Astrocyte of the hippocampus (primary cell): ENCODE results near the gene KCNMB2.
"Not testable (repeated sequence)": the region's sequence is repeated elsewhere in the genome, so short reads cannot be mapped to it uniquely, and the experiment has no call there.

Source experiments
- DNase-seq: peaks from one replicate; pipeline ENCODE4 v3.0.0; 2011; ENCODE audit warnings: low read depth, low spot score

Gene KCNMB2

DNA sequence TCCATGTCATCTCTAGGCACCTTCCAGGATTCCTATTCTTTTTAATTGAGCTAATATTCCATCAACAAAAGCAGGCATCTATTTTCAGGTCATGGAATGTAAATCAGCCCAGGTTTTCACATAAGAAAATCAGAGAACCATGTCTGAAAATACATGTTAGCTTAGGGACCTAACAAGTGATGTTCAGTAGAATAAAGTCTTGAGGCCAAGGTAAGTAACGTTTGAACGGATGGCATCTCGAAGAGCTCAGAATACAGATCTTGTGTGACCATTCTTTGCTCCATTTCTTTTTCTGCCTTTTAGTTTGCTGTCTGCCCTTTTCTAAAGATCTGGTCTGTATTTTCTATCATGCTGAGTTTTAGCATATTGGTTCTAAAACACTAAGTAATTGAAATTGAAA is 16.5 kb upstream of the KCNMB2 start:
- DNase-seq, result no peak

DNA sequence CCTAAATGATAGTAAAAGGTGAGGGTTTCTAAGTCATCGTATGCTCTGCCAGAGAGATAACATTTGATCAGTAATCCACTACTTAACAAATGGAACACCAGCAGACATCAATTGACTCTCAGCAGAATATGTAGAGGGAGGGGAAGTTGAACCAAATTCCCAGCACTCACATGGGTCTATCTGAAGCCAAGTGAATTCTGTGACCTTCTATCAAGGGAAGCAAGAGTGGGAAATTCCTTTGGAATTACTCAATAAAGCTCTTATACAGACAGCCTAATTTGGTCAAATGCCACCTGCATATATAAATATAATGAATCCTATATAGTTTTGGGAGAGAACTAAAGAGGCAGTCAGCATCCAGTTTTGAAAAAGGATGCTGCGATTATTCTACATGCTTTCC is 15.8 kb upstream of the KCNMB2 start:
- DNase-seq, result no peak

DNA sequence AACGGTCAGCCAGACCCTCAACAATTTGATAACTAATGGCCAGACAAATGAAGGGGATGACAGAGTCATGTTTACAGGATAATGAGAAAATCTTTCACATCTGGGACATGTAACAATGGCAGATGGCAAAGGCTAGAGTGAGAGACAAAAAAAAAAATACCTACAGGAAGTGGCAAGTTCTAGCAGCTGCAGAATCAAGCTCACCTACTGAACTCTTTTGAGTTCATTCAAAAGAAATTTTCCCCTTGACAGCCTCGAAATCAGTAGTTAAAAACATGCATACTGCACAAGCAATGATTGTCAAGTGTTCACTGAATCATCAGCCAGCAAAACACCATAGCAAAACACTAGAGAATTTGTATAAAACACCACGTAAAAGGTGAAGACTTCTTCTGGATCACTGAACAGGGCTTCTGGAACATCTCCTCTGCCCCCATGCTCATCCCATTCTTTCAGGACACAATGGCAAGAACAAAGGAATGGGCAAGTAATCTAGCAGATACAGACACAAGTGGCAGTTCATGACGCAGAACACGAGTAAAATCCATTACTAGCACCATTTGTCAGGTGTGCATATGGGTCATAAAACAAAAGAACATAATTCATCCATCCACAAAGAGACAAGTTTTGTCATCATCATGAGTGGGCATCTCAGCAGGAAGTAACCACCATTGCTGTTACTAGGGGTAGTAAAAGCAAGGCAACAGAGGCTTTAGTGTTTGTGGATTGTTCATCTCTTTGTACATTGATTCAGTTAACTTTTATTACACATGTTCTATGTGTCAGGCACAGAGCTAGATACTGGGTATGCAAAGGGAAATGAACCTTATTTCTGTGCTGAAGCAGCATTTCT is 13.8 kb upstream of the KCNMB2 start:
- no peak for DNase-seq

DNA sequence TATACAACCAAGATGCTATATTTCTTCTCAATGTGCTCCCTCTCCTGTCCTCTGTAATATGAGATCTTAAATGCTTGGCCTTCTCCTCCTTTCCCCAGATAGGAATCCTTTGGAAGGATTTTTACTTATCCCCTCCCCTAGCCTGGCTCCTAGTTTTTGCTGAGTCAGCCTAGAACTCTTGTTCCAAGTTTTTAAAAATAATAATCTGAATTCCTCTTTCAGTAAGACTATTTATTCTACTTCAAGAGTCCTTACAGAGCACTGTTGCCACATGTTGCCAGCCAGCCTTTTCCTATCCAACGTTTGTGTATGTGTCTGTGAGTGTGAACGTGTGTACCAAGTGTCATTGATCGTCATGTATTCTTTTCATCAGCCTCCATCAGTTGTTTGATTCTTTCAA is 11.0 kb upstream of the KCNMB2 start:
- no peak for DNase-seq

DNA sequence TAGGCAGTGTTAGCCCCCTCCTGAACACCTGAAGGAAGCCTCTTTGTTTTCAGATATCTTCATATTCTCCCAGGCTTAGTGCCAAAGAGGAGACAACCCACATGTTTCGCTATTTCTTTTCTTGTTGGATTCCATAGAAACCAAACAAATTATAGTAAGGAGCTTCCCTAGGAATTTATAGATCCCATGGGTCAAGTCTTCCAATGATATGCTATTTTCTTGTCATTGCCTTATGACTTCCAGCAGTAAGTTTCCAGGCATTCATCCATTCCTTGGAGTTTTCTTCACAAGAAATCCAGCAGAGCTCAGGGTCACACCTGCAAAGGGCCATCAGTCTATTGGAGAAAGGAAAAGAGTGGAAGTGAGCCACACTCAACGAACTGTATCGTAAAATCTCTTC is 9.9 kb upstream of the KCNMB2 start:
- no peak for DNase-seq

DNA sequence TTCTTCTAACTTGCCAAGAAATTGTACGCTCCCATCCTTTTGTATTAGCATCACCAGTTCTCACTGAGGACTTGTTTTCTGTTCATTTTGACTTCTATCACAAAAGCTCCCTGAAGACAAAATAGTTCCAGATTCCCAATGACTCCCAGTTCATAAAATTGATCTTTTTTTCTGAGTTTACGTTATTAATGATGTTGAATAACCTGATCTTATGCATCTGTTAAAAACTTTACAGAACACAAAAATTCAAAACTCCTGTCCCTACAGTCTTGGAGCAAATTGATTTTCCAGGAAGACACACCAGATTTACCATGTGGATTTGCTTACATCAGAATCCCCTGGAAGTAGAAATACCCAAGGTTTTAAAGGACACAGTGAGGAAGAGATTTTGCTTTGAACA is 8.3 kb upstream of the KCNMB2 start:
- DNase-seq, result no peak

DNA sequence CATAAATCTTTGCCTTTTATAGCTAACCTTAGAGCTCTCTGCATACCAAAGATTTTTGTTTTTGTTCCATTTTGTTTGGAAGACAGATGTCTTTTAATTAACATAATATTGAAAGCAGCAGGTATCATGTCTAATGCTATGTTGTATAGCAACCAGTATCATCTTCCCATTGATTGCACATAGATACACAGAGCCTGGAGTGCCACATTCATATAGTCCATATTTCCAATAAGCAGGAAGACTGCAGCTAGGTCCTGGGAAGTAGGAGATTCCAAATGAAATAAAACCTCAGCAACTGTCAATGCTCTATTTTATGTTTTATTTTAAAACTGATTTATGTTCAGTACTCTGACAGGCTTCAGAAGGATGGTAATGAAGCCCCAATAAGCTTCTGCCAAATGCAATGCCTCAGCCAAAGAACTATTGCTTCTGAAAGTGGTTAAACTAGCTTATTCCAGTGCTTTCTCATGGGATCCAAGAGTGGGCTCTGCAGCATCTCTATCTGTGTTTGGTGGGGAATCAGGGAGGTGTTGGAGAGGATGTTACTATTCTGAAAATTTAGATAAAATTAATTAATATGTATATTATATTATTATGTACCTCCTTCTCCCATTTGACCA is 6.5 kb upstream of the KCNMB2 start:
- DNase-seq, result no peak

DNA sequence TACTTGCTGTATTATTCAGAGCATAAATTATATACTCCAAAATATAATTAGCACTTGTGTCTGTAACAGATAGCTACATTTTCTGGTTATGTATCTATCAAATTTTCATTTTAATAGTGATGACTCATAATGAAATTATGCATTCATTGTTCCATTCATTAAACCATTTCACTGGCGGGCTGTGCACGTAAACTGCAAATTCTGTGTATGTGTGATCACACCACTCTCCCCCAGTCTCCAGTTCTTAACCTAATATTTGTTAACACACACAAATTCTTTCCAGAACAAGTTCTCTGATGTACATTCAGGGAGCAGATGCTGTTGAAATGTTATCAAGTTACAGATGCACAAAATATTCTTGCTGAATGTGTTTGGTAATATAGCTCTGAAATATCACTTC is 3.8 kb upstream of the KCNMB2 start:
- DNase-seq, result peak; percentile 28

DNA sequence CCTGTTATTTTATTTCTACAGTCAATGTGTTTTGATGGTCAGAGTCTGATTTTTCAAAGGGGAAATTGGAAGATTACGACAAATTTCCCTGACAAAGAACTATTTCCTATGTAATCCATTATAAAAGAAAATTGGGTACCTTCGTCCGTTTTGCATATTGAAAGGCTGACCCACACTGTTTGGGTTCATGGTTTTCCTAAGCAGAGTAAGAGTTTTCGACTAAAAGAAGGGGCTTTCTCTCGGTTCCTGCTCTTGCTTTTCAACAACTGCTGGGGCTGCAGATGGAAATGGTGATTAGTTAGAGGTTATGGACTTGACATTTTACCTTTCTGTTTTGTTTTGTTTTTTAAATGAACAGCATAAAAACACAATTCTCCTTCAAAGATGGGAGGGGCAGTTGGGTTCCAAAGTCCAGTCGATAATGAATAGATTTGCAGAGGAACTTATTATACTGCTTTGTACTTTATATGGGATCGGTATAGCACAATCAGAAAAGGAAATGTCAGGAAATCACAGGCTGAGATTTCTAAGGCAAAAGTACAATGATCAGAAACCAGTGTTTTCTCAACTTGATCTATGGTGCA is 978 bp downstream of the KCNMB2 start:
- no peak for DNase-seq

DNA sequence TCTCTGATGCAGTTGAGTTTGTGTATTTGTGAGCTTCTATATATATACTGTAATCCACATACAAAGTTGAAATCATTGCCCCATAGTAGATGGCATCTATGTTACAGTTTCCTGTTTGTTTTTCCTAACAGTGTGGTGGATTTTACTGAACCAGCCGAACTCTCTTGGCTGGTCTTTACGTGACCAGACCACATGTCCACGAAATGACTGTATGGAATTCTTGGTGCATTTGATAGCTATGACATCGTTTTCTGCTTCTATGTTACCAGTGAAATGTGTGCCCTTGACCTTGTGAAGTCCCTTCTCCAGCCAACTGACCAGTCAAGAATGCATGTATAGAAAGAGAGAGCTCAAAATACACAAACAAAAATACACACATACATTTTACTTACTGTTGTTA is 1.8 kb downstream of the KCNMB2 start:
- no peak for DNase-seq

DNA sequence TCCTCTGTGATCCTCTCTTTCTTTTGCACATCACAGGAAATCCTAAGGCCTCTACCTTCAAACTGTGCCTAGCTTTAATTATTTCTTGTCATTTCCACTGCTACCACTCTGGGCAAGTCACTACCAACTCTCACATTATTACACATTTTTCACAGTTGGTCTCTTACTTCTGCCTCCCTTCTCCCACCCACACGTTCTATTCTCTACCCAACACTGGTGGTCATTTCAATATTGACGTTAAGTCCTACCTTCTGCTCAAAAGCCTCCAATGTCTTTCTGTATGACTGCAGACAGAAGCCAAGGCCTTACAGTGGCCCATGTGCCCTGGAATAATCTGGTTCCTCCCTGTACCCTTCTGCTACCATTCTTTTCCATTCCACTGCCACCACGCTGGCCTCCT is 3.9 kb downstream of the KCNMB2 start:
- DNase-seq, result no peak

DNA sequence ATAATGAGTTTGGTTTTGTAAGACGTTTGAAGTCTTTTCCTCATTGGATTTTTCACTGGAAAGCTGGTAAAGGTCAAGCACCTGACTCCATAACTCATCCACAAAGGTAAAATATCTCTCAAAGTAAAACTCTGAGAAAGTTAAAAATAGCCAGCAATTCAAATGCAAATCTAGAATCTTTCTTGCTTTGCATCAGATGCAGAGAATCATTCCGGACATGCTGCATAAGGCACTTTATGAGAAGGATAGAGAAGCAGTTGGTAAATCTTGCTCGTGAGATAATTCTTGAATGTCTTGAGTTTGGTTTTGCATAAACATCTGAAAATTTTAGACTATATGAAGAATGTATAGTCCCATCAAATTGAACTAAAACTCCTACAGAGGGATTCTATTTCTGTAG is 9.1 kb downstream of the KCNMB2 start:
- DNase-seq, result no peak

DNA sequence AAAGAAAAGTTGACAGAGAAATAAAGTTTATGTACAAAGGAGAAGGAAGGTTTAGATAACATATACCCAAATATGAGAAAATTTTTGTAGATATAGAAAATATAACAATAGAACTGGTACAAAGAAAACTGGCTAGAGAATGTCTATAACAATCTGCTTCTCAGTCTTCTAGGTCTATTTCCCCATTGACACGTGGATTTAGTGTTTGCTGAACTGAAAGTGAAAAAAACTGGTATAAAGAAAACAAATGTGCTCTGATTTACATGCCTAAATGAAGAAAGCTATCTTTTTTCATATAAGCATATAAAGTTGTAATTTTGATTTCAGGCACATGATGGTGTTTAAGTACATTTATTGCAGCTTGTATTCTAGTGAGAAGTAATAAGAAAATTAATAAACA is 9.8 kb downstream of the KCNMB2 start:
- no peak for DNase-seq

DNA sequence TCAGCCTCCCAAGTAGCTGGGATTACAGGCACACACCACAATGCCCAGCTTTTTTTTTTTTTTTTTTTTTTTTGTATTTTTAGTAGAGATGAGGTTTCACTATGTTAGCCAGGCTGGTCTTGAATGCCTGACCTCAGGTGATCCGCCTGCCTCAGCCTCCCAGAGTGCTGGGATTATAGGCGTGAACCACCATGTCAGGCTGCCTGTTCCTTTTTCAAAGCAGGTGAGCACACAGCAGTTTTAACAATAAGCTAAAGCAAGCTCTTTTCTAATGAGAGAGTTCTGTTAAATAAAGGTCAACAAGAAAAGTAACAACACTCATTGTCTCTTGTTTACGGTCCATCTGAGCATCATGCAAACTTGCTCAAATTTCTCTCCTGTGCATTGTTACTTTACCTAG is 13.2 kb downstream of the KCNMB2 start:
- not testable (repeated sequence) for DNase-seq

DNA sequence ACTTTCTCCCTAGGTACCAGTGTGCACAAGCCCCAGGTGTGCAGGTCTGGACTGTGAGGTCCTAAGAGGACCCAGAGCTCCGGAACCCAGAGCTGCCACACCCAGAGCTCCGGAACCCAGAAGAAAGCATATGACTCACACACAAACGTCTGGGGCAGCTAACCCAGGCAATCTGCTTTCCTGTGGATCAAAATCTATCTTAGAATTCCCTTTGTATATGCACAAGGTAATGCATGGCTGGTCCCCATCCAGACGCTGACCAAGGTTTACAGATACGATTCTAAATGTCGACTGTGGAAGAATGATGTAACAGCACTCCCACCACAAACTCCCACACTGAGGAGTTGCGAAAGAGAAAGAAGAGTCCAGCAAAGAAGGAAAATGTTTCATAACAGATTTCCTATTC is 15.7 kb downstream of the KCNMB2 start:
- peak; percentile 6 for DNase-seq

DNA sequence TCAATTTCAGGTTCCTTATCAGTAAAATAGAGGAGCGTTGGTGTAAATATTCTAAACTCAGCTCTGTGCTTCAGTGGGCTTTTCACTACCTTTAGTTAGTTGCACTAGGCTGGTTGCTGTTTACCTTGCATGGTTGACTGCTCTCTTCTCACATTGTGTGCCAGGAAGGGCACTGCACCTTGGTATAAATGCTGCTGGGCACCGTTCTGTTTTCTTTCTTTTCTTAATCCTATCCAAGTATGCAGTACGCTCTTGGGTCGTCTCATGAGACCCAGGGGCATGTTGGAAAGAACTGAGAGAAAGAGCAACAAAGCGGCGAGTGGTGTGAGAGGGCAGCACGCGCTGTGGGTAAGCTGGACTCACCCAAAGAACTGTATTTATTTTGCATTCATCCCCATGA is 22.4 kb downstream of the KCNMB2 start:
- DNase-seq, result peak; percentile 27

DNA sequence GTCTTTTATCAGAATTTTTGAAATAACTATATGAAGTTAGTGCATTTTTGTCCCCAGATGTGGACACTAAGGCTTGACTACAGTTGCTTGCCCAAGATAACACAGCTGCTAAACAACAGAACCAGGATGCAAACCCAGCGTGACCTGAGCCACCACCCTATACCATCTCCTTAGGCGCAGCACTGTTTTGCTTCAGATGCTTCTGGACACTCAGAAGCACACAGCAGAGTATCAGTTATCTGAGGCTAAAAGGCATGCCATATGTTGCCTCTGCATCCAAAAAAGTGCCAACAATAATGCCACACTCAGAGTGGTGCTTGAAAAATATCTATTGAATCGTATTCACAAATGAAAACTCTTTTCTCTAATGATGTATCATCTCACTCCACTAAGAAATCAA is 24.5 kb downstream of the KCNMB2 start:
- no peak for DNase-seq

DNA sequence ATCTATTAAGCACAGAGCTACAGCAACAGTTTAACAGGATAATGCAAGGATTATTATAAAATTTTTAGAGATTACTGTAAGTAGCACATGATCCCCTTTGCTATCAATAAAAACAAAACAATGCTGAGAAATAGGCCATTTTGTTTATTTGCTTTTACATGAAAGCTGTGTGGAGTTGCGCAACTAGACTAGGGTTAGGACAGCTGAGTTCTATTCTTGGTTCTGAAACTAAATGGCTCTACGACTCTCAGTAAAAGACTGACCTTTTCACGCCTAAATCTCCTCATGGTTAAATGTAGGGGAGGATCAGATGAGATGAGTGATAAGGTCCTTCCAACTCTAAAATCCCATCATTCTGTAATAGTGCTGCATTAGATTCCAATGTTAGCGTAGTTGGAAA is 25.0 kb downstream of the KCNMB2 start:
- DNase-seq, result no peak

DNA sequence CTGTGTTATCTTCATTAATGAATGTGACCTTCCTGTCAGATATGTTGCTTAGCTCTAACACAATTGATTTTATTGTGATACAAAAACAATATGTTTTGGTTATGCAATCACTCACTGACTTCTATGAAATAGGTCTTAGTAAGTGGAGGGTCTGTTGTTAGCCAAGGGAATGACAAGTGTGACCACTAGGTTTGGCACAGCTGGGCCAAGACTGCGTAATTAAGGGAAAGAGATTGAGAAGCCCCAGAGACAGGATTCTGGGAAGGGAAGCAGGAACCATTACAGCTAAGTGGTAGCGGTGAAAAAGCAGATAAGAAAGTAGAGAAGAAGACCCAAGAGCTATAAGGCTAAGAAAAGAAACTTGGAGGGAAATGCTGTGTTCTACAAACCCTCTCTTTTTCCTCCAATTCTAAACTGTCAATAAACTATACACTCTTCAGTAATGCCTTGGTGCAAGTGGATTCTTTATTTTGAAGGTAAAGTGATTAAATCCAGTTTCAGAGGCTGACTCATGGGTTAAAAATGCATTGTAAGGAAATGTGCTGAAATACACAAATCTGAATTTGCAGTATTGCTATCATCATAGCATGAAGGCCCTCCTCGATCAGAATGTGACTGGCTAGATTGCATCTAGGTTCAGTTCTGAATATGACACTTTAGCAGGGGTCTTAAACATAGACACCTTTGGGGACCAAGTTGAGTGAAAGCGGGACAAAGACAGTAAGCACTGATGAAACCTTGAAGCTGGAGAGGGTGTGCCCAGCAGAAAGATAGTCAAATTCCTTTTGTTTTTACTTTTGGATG is 26.1 kb downstream of the KCNMB2 start:
- peak; percentile 48 for DNase-seq

DNA sequence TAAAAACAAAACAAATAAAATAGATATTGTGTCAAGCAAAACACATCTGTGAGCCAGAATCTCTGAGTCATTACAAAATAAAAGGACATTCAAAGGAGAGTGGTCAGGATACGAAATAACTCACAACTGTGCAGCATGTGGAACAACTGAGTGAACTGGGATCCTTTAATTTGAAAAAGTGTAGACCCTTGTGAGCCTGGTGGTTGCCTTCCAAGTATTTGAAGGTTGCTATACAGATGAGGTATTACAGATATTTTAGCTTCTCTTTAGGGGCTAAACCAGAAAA is 26.7 kb downstream of the KCNMB2 start:
- DNase-seq, result no peak

DNA sequence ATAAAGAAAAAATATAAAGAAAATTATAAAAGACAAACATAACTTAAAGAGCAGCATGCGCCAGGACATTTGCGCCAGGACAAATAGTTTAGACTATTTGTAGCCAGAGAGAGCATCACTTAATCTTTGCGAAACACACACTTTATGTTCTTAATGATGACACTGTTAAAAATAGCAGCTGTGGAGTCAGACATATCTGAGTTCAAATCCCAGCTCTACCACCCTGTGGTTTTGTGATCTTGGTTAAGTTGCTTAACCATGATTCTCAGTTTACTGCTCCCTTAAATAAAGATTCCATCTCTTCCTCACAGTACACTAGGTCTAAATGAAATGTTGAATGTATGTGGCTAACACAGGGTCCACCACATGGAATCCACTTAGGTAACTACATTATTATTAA is 31.4 kb downstream of the KCNMB2 start:
- no peak for DNase-seq

DNA sequence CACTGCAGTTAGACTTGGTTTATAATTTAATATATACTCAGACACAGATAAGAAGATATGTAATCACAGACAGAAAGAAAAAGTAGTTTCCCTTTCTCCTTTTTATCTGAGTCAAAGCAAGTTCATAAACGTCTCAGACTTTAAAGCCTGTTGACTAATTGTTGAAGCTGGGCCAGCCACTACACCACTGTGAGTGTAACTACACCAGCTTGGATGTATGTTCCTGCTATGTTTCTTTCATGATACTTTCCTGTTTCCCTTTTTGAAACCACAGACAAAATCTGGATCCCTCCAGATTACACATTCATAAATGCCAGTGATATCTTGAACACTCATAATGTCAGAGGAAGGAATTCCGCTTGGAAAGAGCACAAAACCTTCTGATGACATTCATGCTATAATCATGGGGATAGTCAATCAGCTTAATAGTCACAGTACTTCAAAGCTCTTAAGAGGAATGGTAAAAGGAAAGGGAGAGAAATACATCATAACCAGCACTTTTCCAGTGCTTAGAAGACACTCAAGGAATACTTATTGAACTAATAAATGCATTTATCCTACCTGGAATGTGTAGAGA is 32.0 kb downstream of the KCNMB2 start:
- peak; percentile 6 for DNase-seq
